ENCODE results near the gene BICDL2.

DNA sequence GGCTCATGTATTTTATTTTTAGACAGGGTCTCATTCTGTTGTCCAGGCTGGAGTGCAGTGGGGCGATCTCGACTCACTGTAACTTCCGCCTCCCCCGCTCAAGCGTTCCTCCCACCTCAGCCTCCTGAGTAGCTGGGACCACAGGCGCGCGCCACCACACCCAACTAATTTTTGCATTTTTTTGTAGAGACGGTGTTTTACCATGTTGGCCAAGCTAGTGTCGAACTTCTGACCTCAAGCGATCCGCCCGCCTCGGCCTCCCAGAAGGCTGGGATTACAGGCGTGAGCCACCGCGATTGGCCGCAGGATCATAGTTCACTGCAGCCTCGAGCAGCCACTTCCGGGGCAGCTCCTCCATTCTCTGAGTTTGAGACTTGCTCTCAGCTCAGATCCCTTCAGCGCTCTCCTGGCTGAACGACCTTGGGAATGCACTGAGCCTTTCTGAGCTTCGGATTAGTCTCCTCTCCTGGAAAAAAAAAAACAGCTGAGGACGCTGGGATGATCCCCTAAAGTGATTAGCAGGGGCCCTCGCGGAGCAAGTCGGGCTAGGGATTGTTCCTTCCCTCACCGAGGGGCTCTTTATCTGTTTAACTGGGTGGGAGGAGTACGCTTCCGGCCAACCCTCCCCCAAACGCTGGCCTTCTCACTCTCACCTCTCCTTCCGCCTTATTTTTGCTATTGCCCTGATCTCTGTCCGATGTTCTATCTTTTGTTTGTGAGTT lies 55.4 kb downstream of the BICDL2 start:
- TF ChIP-seq, protein P1, sequence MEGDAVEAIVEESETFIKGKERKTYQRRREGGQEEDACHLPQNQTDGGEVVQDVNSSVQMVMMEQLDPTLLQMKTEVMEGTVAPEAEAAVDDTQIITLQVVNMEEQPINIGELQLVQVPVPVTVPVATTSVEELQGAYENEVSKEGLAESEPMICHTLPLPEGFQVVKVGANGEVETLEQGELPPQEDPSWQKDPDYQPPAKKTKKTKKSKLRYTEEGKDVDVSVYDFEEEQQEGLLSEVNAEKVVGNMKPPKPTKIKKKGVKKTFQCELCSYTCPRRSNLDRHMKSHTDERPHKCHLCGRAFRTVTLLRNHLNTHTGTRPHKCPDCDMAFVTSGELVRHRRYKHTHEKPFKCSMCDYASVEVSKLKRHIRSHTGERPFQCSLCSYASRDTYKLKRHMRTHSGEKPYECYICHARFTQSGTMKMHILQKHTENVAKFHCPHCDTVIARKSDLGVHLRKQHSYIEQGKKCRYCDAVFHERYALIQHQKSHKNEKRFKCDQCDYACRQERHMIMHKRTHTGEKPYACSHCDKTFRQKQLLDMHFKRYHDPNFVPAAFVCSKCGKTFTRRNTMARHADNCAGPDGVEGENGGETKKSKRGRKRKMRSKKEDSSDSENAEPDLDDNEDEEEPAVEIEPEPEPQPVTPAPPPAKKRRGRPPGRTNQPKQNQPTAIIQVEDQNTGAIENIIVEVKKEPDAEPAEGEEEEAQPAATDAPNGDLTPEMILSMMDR (IDR thresholded peaks at IDR 0.05): no peak
- TF ChIP-seq EP300 (IDR thresholded peaks at IDR 0.05; ENCODE audit: borderline replicate concordance in 1 of 2, low read depth in 1 of 2, low read length in 1 of 2) (no peak), YY1 (IDR thresholded peaks at IDR 0.05; ENCODE audit: low read depth) (no peak), REST (IDR thresholded peaks at IDR 0.05; ENCODE audit: low read depth, low read length) (no peak)

All from SK-N-SH (cell line).